HG03060 (cell line): ENCODE results near the gene TRIM14.
"Not testable (repeated sequence)": the region's sequence is repeated elsewhere in the genome, so short reads cannot be mapped to it uniquely, and the experiment has no call there.

ENCODE experiments used
- ATAC-seq: cut with Tn5 transposase; IDR thresholded peaks from one replicate; pipeline ENCODE4 v1.9.1; 2021; ENCODE audit warnings: low read depth, moderate number of reproducible peaks; ENCODE audit not compliant: unreplicated experiment

The TRIM14 gene

GRCh38 chr9:98117097-98117496, 1.9 kb downstream of the TRIM14 start:
- not testable (repeated sequence) for ATAC-seq

GRCh38 chr9:98109052-98109451, 10.0 kb downstream of the TRIM14 start:
- ATAC-seq: no peak

GRCh38 chr9:98108531-98109031, 10.4 kb downstream of the TRIM14 start:
- ATAC-seq: peak; percentile 56

GRCh38 chr9:98107926-98108325, 11.1 kb downstream of the TRIM14 start:
- no peak for ATAC-seq

DNA sequence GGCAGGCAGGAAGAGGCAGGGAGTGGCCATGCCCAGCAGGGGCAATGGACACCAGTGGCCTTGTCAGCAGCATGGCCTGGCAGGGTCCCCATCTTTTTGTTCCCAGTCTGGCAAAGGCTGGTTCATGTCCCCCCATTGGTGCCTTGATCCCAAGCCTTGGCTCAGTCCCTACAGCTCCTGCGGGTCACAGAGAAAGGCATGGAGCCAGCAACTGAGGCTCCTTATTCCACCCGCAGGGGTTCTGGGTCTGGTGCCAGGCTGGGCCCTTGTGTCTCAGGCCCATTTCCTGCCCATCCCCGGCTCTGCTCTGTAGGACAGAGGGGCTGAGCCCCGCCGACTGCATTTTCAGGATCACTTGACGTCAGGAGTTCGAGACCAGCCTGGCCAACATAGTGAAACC, 14.0 kb downstream of the TRIM14 start:
- no peak for ATAC-seq

DNA sequence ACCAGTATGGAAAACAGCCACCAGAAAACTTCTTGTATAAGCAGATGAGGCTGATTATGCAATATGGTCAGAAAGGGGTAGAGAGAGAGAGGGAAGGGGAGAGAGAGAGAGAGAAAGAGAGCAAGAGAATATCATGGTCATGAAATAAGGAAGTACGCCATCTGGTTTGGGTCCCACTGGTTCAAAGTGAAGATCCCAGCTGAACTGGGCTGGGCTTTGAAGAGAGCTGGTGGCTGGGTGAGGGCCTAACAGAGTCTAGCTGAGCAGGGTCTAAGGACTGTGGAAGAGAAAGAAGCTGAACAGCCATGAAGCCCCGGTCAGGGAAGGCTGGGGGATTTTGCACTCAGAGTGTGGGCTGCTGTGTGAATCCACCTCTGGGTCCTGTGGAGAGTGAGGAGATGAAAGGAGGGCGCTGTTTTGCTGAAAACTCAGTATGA, 14.6 kb downstream of the TRIM14 start:
- no peak for ATAC-seq

DNA sequence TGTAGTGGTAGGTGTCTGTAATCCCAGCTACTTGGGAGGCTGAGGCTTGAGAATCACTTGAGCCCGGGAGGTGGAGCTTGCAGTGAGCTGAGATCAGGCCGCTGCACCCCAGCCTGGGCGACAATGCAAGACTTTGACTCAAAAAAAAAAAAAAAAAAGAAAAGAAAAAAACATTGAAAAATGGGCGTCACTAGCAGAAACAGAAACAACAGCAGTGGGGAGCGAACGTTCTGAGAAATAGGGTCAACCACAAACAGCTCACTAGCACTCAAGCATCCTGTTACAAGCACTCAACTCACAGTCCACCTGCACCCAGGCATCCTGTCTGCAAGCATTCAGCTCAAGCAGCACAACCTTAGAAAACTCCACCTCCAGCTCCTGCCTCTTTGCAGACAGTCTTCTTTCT, 17.2 kb downstream of the TRIM14 start:
- ATAC-seq: peak; percentile 95

GRCh38 chr9:98101416-98101815, 17.6 kb downstream of the TRIM14 start:
- ATAC-seq: no peak

DNA sequence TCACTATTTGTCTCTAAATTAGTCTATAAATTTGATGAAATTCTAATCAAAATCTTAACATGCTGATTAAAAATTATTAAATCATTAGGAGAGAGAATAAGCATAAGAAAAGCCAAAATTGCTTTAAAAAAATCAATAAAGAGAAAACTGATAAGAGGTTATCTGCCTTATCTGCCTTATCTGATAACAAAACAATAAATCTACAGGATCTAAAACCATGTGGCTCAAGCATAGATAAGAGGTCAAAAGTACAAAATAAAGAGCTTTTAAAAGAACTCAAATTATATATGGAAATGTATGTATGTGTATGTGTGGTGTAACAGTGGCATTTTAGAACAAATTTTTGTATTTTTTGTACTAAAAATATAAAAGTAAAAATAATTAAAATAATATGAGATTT, 18.6 kb downstream of the TRIM14 start:
- no peak for ATAC-seq

DNA sequence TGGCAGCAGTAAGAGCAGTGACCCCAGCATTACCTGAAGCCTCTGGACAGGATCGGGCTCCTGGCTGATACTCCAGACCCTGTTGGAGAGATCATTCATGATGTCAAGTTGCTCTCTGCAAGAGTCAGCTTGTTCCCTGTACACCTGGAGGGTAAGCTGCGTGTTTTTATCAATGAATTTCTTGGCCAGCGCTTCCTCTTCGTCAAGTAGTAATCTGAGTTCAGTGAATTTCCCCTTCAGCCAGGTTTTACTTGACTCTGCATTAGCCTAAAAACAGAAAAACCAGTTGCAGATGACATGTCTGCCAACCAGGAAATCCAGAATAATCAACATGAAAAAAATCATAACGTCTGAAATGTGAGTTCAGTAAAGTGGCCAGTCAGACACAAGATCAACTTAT, 19.1 kb downstream of the TRIM14 start:
- ATAC-seq: no peak

GRCh38 chr9:98099346-98099745, 19.7 kb downstream of the TRIM14 start:
- ATAC-seq: no peak

- no peak for ATAC-seq
Observed at GRCh38 chr9:98097836-98098235, 21.2 kb downstream of the TRIM14 start.

- no peak for ATAC-seq
Observed at GRCh38 chr9:98096091-98096490, 22.9 kb downstream of the TRIM14 start.

- no peak for ATAC-seq
Observed at GRCh38 chr9:98095401-98095800, 23.6 kb downstream of the TRIM14 start.

- ATAC-seq: no peak
Observed at GRCh38 chr9:98094851-98095250, 24.2 kb downstream of the TRIM14 start.

GRCh38 chr9:98094316-98094715, 24.7 kb downstream of the TRIM14 start:
- ATAC-seq: no peak

GRCh38 chr9:98092613-98092931, 26.4 kb downstream of the TRIM14 start:
- ATAC-seq: no peak

GRCh38 chr9:98091735-98092612, 27.0 kb downstream of the TRIM14 start:
- ATAC-seq: no peak

- not testable (repeated sequence) for ATAC-seq
Observed at GRCh38 chr9:98090674-98091073, 28.3 kb downstream of the TRIM14 start.

GRCh38 chr9:98087420-98088354, 31.3 kb downstream of the TRIM14 start:
- peak; percentile 53 for ATAC-seq

GRCh38 chr9:98086461-98086860, 32.6 kb downstream of the TRIM14 start:
- ATAC-seq: no peak
